GM21619 (cell line): ENCODE measurements around the gene C14orf180.

Experiments
- ATAC-seq: cut with Tn5 transposase; IDR thresholded peaks from one replicate; pipeline ENCODE4 v1.9.1; 2021; ENCODE audit not compliant: unreplicated experiment

Gene C14orf180

GRCh38 chr14:104549536-104550339 lies 29.8 kb upstream of the C14orf180 start:
- no peak for ATAC-seq

- ATAC-seq, result no peak
Measured at GRCh38 chr14:104550340-104550860, 29.2 kb upstream of the C14orf180 start.

- no peak for ATAC-seq
Measured at GRCh38 chr14:104550861-104551728, 28.5 kb upstream of the C14orf180 start.

GRCh38 chr14:104551851-104552737 lies 27.5 kb upstream of the C14orf180 start:
- no peak for ATAC-seq

GRCh38 chr14:104552738-104553125 lies 26.8 kb upstream of the C14orf180 start:
- ATAC-seq, result no peak

GRCh38 chr14:104553166-104554087 lies 26.1 kb upstream of the C14orf180 start:
- no peak for ATAC-seq

GRCh38 chr14:104554088-104554607 lies 25.4 kb upstream of the C14orf180 start:
- ATAC-seq, result no peak

- ATAC-seq, result no peak
Measured at GRCh38 chr14:104554608-104555429, 24.7 kb upstream of the C14orf180 start.

GRCh38 chr14:104555430-104556255 lies 23.9 kb upstream of the C14orf180 start:
- no peak for ATAC-seq

- ATAC-seq, result no peak
Measured at GRCh38 chr14:104556256-104557021, 23.1 kb upstream of the C14orf180 start.

GRCh38 chr14:104557086-104557485 lies 22.5 kb upstream of the C14orf180 start:
- no peak for ATAC-seq

GRCh38 chr14:104557766-104558165 lies 21.8 kb upstream of the C14orf180 start:
- no peak for ATAC-seq

GRCh38 chr14:104558231-104559027 lies 21.1 kb upstream of the C14orf180 start:
- ATAC-seq, result no peak

GRCh38 chr14:104559028-104559803 lies 20.3 kb upstream of the C14orf180 start:
- ATAC-seq, result no peak

GRCh38 chr14:104559804-104560585 lies 19.6 kb upstream of the C14orf180 start:
- ATAC-seq, result no peak
